ENCODE results near the gene C10orf67.
"Not testable (repeated sequence)": the region's sequence is repeated elsewhere in the genome, so short reads cannot be mapped to it uniquely, and the experiment has no call there.

C10orf67 gene

GRCh38 chr10:23344241-23344841 lies at the start of gene C10orf67:
C10orf67 (minus strand) TSS chr10:23344797; CDS start chr10:23344774, 23 bp downstream.
- peak; percentile 57 for DNase-seq (ENCODE audit: low spot score)

- no peak for DNase-seq (ENCODE audit: low spot score)
Measured at GRCh38 chr10:23391821-23392220, 47.2 kb upstream of the C10orf67 start.

- DNase-seq (ENCODE audit: low spot score) = no peak
Measured at GRCh38 chr10:23390809-23391208, 46.2 kb upstream of the C10orf67 start.

- not testable (repeated sequence) for DNase-seq (ENCODE audit: low spot score)
Measured at GRCh38 chr10:23390408-23390807, 45.8 kb upstream of the C10orf67 start.

- not testable (repeated sequence) for DNase-seq (ENCODE audit: low spot score)
Measured at GRCh38 chr10:23387516-23387915, 42.9 kb upstream of the C10orf67 start.

- no peak for DNase-seq (ENCODE audit: low spot score)
Measured at GRCh38 chr10:23386052-23386451, 41.5 kb upstream of the C10orf67 start.

GRCh38 chr10:23384364-23384763 lies 39.8 kb upstream of the C10orf67 start:
- peak; percentile 52 for DNase-seq (ENCODE audit: low spot score)

- no peak for DNase-seq (ENCODE audit: low spot score)
Measured at GRCh38 chr10:23383637-23384036, 39.0 kb upstream of the C10orf67 start.

- no peak for DNase-seq (ENCODE audit: low spot score)
Measured at GRCh38 chr10:23381298-23382040, 36.9 kb upstream of the C10orf67 start.

GRCh38 chr10:23379686-23380085 lies 35.1 kb upstream of the C10orf67 start:
- no peak for DNase-seq (ENCODE audit: low spot score)

GRCh38 chr10:23376229-23376655 lies 31.6 kb upstream of the C10orf67 start:
- DNase-seq (ENCODE audit: low spot score) = no peak

- DNase-seq (ENCODE audit: low spot score) = no peak
Measured at GRCh38 chr10:23375366-23375765, 30.8 kb upstream of the C10orf67 start.

- peak; percentile 39 for DNase-seq (ENCODE audit: low spot score)
Measured at GRCh38 chr10:23373156-23373555, 28.6 kb upstream of the C10orf67 start.

GRCh38 chr10:23371073-23371472 lies 26.5 kb upstream of the C10orf67 start:
- DNase-seq (ENCODE audit: low spot score) = no peak

- peak; percentile 43 for DNase-seq (ENCODE audit: low spot score)
Measured at GRCh38 chr10:23370106-23370505, 25.5 kb upstream of the C10orf67 start.

GRCh38 chr10:23368816-23369640 lies 24.4 kb upstream of the C10orf67 start:
- peak; percentile 57 for DNase-seq (ENCODE audit: low spot score)

GRCh38 chr10:23367896-23368595 lies 23.4 kb upstream of the C10orf67 start:
- DNase-seq (ENCODE audit: low spot score) = peak; percentile 74

- peak; percentile 80 for DNase-seq (ENCODE audit: low spot score)
Measured at GRCh38 chr10:23365417-23366030, 20.9 kb upstream of the C10orf67 start.

- no peak for DNase-seq (ENCODE audit: low spot score)
Measured at GRCh38 chr10:23364378-23364777, 19.8 kb upstream of the C10orf67 start.

GRCh38 chr10:23363793-23364135 lies 19.2 kb upstream of the C10orf67 start:
- no peak for DNase-seq (ENCODE audit: low spot score)

- DNase-seq (ENCODE audit: low spot score) = no peak
Measured at GRCh38 chr10:23362879-23363792, 18.5 kb upstream of the C10orf67 start.
